Uterus (tissue), 2 donors: ENCODE data around the gene TRIM7.

Experiments used
- CTCF ChIP-seq, 4 experiments: fragments of 200-600 bp in 2 of 4; fragments of 450-650 bp in 2 of 4; sonication (generic) in 2 of 4; IDR thresholded peaks; one replicate each; pipeline ENCODE4 v1.5.1; 2016 to 2019; ENCODE audit warnings: antibody characterized with exemption in 4 of 4, mild to moderate bottlenecking in 2 of 4, moderate library complexity in 1 of 4
- POLR2A ChIP-seq, 2 donors: fragments of 450-650 bp; IDR thresholded peaks; one replicate each; pipeline ENCODE4 v1.6.1; 2016; ENCODE audit warnings: antibody characterized with exemption in 2 of 2, mild to moderate bottlenecking in 1 of 2, moderate library complexity in 1 of 2

DNA sequence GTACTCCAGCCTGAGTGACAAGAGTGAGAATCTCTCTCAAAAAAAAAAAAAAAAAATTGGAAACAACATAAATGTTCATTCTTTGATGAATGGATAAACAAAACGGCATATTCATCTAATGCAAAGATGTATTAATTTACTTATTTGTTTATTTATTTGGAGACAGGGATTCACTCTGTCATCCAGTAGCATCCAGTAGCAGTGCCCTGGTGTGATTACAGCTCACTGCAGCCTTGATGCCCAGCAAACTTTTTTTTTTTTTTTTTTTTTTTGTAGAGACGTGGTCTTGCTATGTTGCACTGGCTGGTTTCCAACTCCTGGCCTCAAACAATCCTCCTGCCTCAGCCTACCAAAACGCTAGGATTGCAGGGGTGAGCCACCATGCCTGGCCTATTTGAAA is 33.2 kb downstream of the TRIM7 start:
- no peak for TF ChIP-seq CTCF (IDR thresholded peaks at IDR 0.05)
- no peak for TF ChIP-seq POLR2A (IDR thresholded peaks at IDR 0.05)
